Liver (tissue), 3 donors: ENCODE results near the gene RAB11FIP3.

ENCODE experiments used
- EGR1 ChIP-seq, 2 donors: IDR thresholded peaks; 2 replicates each; pipeline ENCODE4 v1.6.1; 2016 to 2018; ENCODE audit warnings: antibody characterized with exemption in 2 of 2, low read depth in 2 of 2
- GABPA ChIP-seq, 2 donors: IDR thresholded peaks in 1 of 2; conservative IDR thresholded peaks in 1 of 2; 2 replicates each; pipeline ENCODE4 v1.6.1; 2016; ENCODE audit warnings: antibody characterized with exemption in 2 of 2, mild to moderate bottlenecking in 1 of 2, moderate library complexity in 1 of 2
- JUND ChIP-seq, 2 donors: IDR thresholded peaks; 2 replicates each; pipeline ENCODE4 v1.6.1; 2016; ENCODE audit warnings: antibody characterized with exemption in 2 of 2
- MAX ChIP-seq: IDR thresholded peaks from 2 replicates; pipeline ENCODE4 v1.6.1; 2016; ENCODE audit warnings: antibody characterized with exemption
- RAD21 ChIP-seq, 2 donors: IDR thresholded peaks; 2 replicates each; pipeline ENCODE4 v1.6.1; 2016; ENCODE audit warnings: antibody characterized with exemption in 2 of 2, mild to moderate bottlenecking in 2 of 2
- REST ChIP-seq: IDR thresholded peaks from 2 replicates; pipeline ENCODE4 v1.6.1; 2016; ENCODE audit warnings: antibody characterized with exemption, mild to moderate bottlenecking
- RXRA ChIP-seq, 2 donors: IDR thresholded peaks; 2 replicates each; pipeline ENCODE4 v1.6.1; 2017 to 2018; ENCODE audit warnings: antibody characterized with exemption in 2 of 2, mild to moderate bottlenecking in 1 of 2
- SP1 ChIP-seq: IDR thresholded peaks from 2 replicates; pipeline ENCODE4 v1.6.1; 2018; ENCODE audit warnings: antibody characterized with exemption, mild to moderate bottlenecking
- YY1 ChIP-seq: IDR thresholded peaks from 2 replicates; pipeline ENCODE4 v1.6.1; 2016; ENCODE audit warnings: antibody characterized with exemption, mild to moderate bottlenecking
- ZBTB33 ChIP-seq: IDR thresholded peaks from 2 replicates; pipeline ENCODE4 v1.6.1; 2016; ENCODE audit warnings: antibody characterized with exemption
- TF ChIP-seq, protein P1 (sequence below): IDR thresholded peaks from 2 replicates; pipeline ENCODE4 v1.6.1; 2016; ENCODE audit warnings: antibody characterized with exemption
- TF ChIP-seq, protein P2 (sequence below): fragments of 150-350 bp; IDR thresholded peaks from 2 replicates; pipeline ENCODE4 v1.5.1; 2017; ENCODE audit warnings: improper control_type of control experiment, low read depth, low read length; ENCODE audit not compliant: missing input control
- donor health status: healthy.
- donor health status: healthy.

DNA sequence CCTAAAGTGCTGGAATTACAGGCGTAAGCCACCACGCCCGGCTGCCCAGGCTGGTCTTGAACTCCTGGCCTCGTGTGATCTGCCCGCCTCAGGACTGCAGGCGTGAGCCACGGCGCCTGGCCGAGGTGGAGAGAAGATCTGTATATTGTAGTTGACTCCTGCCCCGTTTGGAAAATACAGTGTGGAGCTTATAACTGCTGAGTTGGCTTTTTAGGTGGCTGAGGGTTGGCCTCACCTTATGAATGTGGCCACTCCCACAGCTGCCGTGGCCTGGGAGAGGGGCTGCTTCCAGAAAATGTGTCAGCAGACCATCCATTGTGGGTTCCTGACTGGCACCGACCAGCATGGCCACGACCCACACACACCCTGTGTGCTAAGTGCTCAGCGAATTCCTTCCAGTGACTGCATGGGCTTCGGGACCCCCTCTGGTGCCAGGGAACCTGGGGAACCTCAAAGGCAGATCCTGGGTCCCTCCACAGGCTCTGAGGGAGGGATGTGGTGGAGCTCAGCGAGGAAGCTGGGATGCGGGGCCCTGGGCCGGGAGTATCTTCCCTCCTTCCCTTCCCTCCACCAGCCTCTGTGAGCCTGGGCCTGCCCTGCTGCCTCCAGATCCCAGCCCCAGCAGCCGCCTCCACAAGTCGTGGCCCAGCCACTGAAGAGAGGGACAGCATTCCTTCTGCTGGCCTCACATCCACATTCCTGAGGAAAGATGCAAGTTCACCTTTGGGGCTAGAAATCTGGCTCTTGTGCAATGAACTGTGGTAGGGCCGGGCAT lies 10.9 kb upstream of the RAB11FIP3 start:
- TF ChIP-seq, protein P1, sequence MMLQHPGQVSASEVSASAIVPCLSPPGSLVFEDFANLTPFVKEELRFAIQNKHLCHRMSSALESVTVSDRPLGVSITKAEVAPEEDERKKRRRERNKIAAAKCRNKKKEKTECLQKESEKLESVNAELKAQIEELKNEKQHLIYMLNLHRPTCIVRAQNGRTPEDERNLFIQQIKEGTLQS, result no peak
- TF ChIP-seq GABPA (IDR thresholded peaks at IDR 0.05 in 1 of 2, conservative IDR thresholded peaks at IDR 0.05 in 1 of 2), result no peak
- no peak for TF ChIP-seq REST
- TF ChIP-seq, protein P2, sequence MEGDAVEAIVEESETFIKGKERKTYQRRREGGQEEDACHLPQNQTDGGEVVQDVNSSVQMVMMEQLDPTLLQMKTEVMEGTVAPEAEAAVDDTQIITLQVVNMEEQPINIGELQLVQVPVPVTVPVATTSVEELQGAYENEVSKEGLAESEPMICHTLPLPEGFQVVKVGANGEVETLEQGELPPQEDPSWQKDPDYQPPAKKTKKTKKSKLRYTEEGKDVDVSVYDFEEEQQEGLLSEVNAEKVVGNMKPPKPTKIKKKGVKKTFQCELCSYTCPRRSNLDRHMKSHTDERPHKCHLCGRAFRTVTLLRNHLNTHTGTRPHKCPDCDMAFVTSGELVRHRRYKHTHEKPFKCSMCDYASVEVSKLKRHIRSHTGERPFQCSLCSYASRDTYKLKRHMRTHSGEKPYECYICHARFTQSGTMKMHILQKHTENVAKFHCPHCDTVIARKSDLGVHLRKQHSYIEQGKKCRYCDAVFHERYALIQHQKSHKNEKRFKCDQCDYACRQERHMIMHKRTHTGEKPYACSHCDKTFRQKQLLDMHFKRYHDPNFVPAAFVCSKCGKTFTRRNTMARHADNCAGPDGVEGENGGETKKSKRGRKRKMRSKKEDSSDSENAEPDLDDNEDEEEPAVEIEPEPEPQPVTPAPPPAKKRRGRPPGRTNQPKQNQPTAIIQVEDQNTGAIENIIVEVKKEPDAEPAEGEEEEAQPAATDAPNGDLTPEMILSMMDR, result no peak
- TF ChIP-seq JUND (IDR thresholded peaks at IDR 0.05), result no peak
- TF ChIP-seq RAD21 (IDR thresholded peaks at IDR 0.05), result no peak
- TF ChIP-seq SP1, result no peak
- no peak for TF ChIP-seq YY1
- no peak for TF ChIP-seq EGR1 (IDR thresholded peaks at IDR 0.05; ENCODE audit: low read depth in 2 of 2)
- TF ChIP-seq MAX, result no peak
- no peak for TF ChIP-seq ZBTB33
- no peak for TF ChIP-seq RXRA (IDR thresholded peaks at IDR 0.05)
